Activated CD8-positive, alpha-beta T cell treated with anti-CD3 and anti-CD28 coated beads, Interleukin-2, amount 10 ng/mL, durations not matched to agents 7 days and 5 days (primary cell): ENCODE results near the gene COL21A1. TPM values are rescaled to one million over a fixed set of nuclear protein-coding genes. Genes with fewer than 3 reads are reported as not detected.

Source experiments
- ATAC-seq: fragments of 150-1000 bp; cut with Tn5 transposase; one replicate; pipeline ENCODE4 v1.10.0; 2021; ENCODE audit warnings: moderate library complexity
- CTCF ChIA-PET: fragments of 350-600 bp; sonication (Branson Sonifier 250); formaldehyde crosslinking; loops from one replicate; lab custom pipeline; 2021; ENCODE audit warnings: antibody characterized with exemption; lab: Charles Lee
- POLR2A ChIA-PET: fragments of 350-600 bp; sonication (Branson Sonifier 250); formaldehyde crosslinking; loops from one replicate; lab custom pipeline; 2021; ENCODE audit warnings: antibody characterized with exemption; lab: Charles Lee
- DNase-seq: peaks from one replicate; pipeline ENCODE4 v3.0.0-alpha.2; 2020
- H3K27ac Mint-ChIP-seq: one replicate; pipeline ENCODE4 v1.8.0; 2021; ENCODE audit warnings: mild to moderate bottlenecking, mixed read lengths
- H3K27me3 Mint-ChIP-seq: one replicate; pipeline ENCODE4 v1.8.0; 2021; ENCODE audit warnings: low read depth, mixed read lengths
- H3K36me3 Mint-ChIP-seq: one replicate; pipeline ENCODE4 v1.8.0; 2021; ENCODE audit warnings: low read depth, mixed read lengths
- H3K4me1 Mint-ChIP-seq: one replicate; pipeline ENCODE4 v1.8.0; 2021; ENCODE audit warnings: low read depth, mixed read lengths
- H3K4me3 Mint-ChIP-seq: one replicate; pipeline ENCODE4 v1.8.0; 2021; ENCODE audit warnings: mild to moderate bottlenecking, mixed read lengths
- H3K9me3 Mint-ChIP-seq: one replicate; pipeline ENCODE4 v1.8.0; 2022; ENCODE audit warnings: mixed read lengths; ENCODE audit not compliant: insufficient read depth
- total RNA-seq, 2 experiments: library from RNA; stranded (reverse); gene quantifications; one replicate each; pipeline ENCODE4 v1.2.3, GENCODE V29; 2021

COL21A1 gene
- total RNA-seq, 2 experiments from 2014 or later = not detected

GRCh38 chr6:56051202-56051598, 196.2 kb downstream of the COL21A1 start:
- Mint-ChIP-seq H3K4me1 (no peaks in the 10 kb centered on the region), H3K36me3 (no peaks in the 10 kb centered on the region), H3K9me3 (no peaks in the 10 kb centered on the region), H3K27me3 (no peaks in the 10 kb centered on the region), H3K27ac (no peak overlapping the region), H3K4me3 (no peak overlapping the region)
- ATAC-seq (no peak), DNase-seq (no peak)
- POLR2A ChIA-PET = no interaction called here
- CTCF ChIA-PET = no interaction called here

GRCh38 chr6:56050530-56051201, 196.7 kb downstream of the COL21A1 start:
- Mint-ChIP-seq H3K27ac (no peak overlapping the region), H3K27me3 (no peaks in the 10 kb centered on the region), H3K4me3 (no peak overlapping the region), H3K9me3 (no peaks in the 10 kb centered on the region), H3K36me3 (no peaks in the 10 kb centered on the region), H3K4me1 (no peaks in the 10 kb centered on the region)
- CTCF ChIA-PET = no interaction called here
- no peak for ATAC-seq
- POLR2A ChIA-PET = no interaction called here
- DNase-seq = no peak

- no peak overlapping the region for H3K4me3 Mint-ChIP-seq
These were observed 198.8 kb downstream of the COL21A1 start for GRCh38 chr6:56048601-56049000.

GRCh38 chr6:56047931-56048540, 199.3 kb downstream of the COL21A1 start:
- ChIA-PET CTCF (no interaction called here), POLR2A (no interaction called here)
- DNase-seq (no peak), ATAC-seq (no peak)
- H3K9me3 Mint-ChIP-seq = no peaks in the 10 kb centered on the region
- H3K4me3 Mint-ChIP-seq = no peak overlapping the region
- H3K4me1 Mint-ChIP-seq = no peaks in the 10 kb centered on the region
- no peaks in the 10 kb centered on the region for H3K36me3 Mint-ChIP-seq
- H3K27ac Mint-ChIP-seq = no peak overlapping the region
- no peaks in the 10 kb centered on the region for H3K27me3 Mint-ChIP-seq

More at GRCh38 chr6:56048601-56049000, 198.8 kb downstream of the COL21A1 start:
- H3K27me3 Mint-ChIP-seq = no peaks in the 10 kb centered on the region
- ATAC-seq = no peak
- H3K9me3 Mint-ChIP-seq = no peaks in the 10 kb centered on the region
- ChIA-PET CTCF (no interaction called here), POLR2A (no interaction called here)
- no peak overlapping the region for H3K27ac Mint-ChIP-seq
- no peaks in the 10 kb centered on the region for H3K36me3 Mint-ChIP-seq
- no peaks in the 10 kb centered on the region for H3K4me1 Mint-ChIP-seq
- no peak for DNase-seq

GRCh38 chr6:56046576-56046975, 200.8 kb downstream of the COL21A1 start:
- Mint-ChIP-seq H3K27ac (no peak overlapping the region), H3K36me3 (no peaks in the 10 kb centered on the region), H3K4me3 (no peak overlapping the region), H3K9me3 (no peaks in the 10 kb centered on the region), H3K4me1 (no peaks in the 10 kb centered on the region), H3K27me3 (no peaks in the 10 kb centered on the region)
- ChIA-PET POLR2A (no interaction called here), CTCF (no interaction called here)
- DNase-seq (no peak), ATAC-seq (no peak)

GRCh38 chr6:56043761-56044160, 203.6 kb downstream of the COL21A1 start:
- Mint-ChIP-seq H3K36me3 (no peaks in the 10 kb centered on the region), H3K9me3 (no peaks in the 10 kb centered on the region), H3K27me3 (no peaks in the 10 kb centered on the region), H3K4me1 (no peaks in the 10 kb centered on the region), H3K27ac (no peak overlapping the region), H3K4me3 (no peak overlapping the region)
- DNase-seq = no peak
- POLR2A ChIA-PET = no interaction called here
- CTCF ChIA-PET = no interaction called here
- ATAC-seq = no peak

GRCh38 chr6:56043076-56043475, 204.3 kb downstream of the COL21A1 start:
- ChIA-PET CTCF (interaction anchor here (0.9 kb wide), 1 partner anchor 18 kb away, joined by 3 read pairs; no protein-coding TSS in a partner anchor), POLR2A (no interaction called here)
- Mint-ChIP-seq H3K4me3 (no peak overlapping the region), H3K9me3 (no peaks in the 10 kb centered on the region), H3K27ac (no peak overlapping the region), H3K27me3 (no peaks in the 10 kb centered on the region), H3K36me3 (no peaks in the 10 kb centered on the region), H3K4me1 (no peaks in the 10 kb centered on the region)
- ATAC-seq (no peak), DNase-seq (no peak)

GRCh38 chr6:56041591-56041990, 205.8 kb downstream of the COL21A1 start:
- no peaks in the 10 kb centered on the region for H3K27me3 Mint-ChIP-seq
- DNase-seq = no peak
- no peaks in the 10 kb centered on the region for H3K4me1 Mint-ChIP-seq
- POLR2A ChIA-PET = no interaction called here
- no peaks in the 10 kb centered on the region for H3K36me3 Mint-ChIP-seq
- no peak overlapping the region for H3K27ac Mint-ChIP-seq
- CTCF ChIA-PET = no interaction called here
- no peaks in the 10 kb centered on the region for H3K9me3 Mint-ChIP-seq
- ATAC-seq = no peak
- no peak overlapping the region for H3K4me3 Mint-ChIP-seq

GRCh38 chr6:56040889-56041301, 206.5 kb downstream of the COL21A1 start:
- no peak overlapping the region for H3K27ac Mint-ChIP-seq
- H3K9me3 Mint-ChIP-seq = no peaks in the 10 kb centered on the region
- ChIA-PET POLR2A (no interaction called here), CTCF (no interaction called here)
- H3K4me1 Mint-ChIP-seq = no peaks in the 10 kb centered on the region
- DNase-seq (no peak), ATAC-seq (no peak)
- no peak overlapping the region for H3K4me3 Mint-ChIP-seq
- no peaks in the 10 kb centered on the region for H3K36me3 Mint-ChIP-seq
- H3K27me3 Mint-ChIP-seq = no peaks in the 10 kb centered on the region

GRCh38 chr6:56040223-56040622, 207.2 kb downstream of the COL21A1 start:
- no peak for ATAC-seq
- POLR2A ChIA-PET = no interaction called here

GRCh38 chr6:56038764-56039163, 208.6 kb downstream of the COL21A1 start:
- ChIA-PET CTCF (no interaction called here), POLR2A (no interaction called here)
- ATAC-seq = no peak

More at GRCh38 chr6:56040223-56040622, 207.2 kb downstream of the COL21A1 start:
- Mint-ChIP-seq H3K9me3 (no peaks in the 10 kb centered on the region), H3K27ac (no peak overlapping the region), H3K4me1 (no peaks in the 10 kb centered on the region), H3K27me3 (no peaks in the 10 kb centered on the region), H3K4me3 (no peak overlapping the region), H3K36me3 (no peaks in the 10 kb centered on the region)
- CTCF ChIA-PET = no interaction called here
- no peak for DNase-seq

GRCh38 chr6:56037601-56038000, 209.8 kb downstream of the COL21A1 start:
- no peak overlapping the region for H3K4me3 Mint-ChIP-seq
- no peaks in the 10 kb centered on the region for H3K27me3 Mint-ChIP-seq
- ATAC-seq (no peak), DNase-seq (no peak)
- H3K27ac Mint-ChIP-seq = no peak overlapping the region
- CTCF ChIA-PET = no interaction called here
- no peaks in the 10 kb centered on the region for H3K9me3 Mint-ChIP-seq
- no peaks in the 10 kb centered on the region for H3K4me1 Mint-ChIP-seq
- POLR2A ChIA-PET = no interaction called here
- H3K36me3 Mint-ChIP-seq = no peaks in the 10 kb centered on the region

More at GRCh38 chr6:56038764-56039163, 208.6 kb downstream of the COL21A1 start:
- H3K4me3 Mint-ChIP-seq = no peak overlapping the region
- H3K27ac Mint-ChIP-seq = no peak overlapping the region
- no peaks in the 10 kb centered on the region for H3K27me3 Mint-ChIP-seq
- no peaks in the 10 kb centered on the region for H3K36me3 Mint-ChIP-seq
- no peaks in the 10 kb centered on the region for H3K4me1 Mint-ChIP-seq
- no peaks in the 10 kb centered on the region for H3K9me3 Mint-ChIP-seq
- no peak for DNase-seq
